H1 (cell line): ENCODE results near the gene TBC1D2B. TPM values are rescaled to one million over a fixed set of nuclear protein-coding genes. Genes with fewer than 3 reads are reported as not detected.

ENCODE experiments used
- CTCF ChIA-PET: fragments of 300-600 bp; sonication (Branson Sonifier 250); formaldehyde crosslinking; loops from one replicate; lab custom pipeline; 2021; ENCODE audit not compliant: partially characterized antibody; lab: Charles Lee
- POLR2A ChIA-PET: fragments of 300-600 bp; sonication (Branson Sonifier 250); formaldehyde crosslinking; loops from one replicate; lab custom pipeline; 2021; ENCODE audit warnings: inconsistent platforms; ENCODE audit not compliant: partially characterized antibody; lab: Charles Lee
- DNase-seq, 2 experiments: peaks; one replicate each; pipeline versions ENCODE4 v3.0.0 to v3.0.0-alpha.2; 2010 to 2022; ENCODE audit warnings: low spot score in 2 of 2, low read depth in 1 of 2, mixed read lengths in 1 of 2
- FAIRE-seq: peaks from 2 replicates; lab custom pipeline; 2011; peaks lifted over from hg19 to GRCh38; lab: Jason Lieb, UNC
- H2AFZ ChIP-seq: 2 replicates; pipeline ENCODE4 v1.8.1; 2012; ENCODE audit warnings: low read length, inconsistent platforms
- H2AK5ac ChIP-seq: 2 replicates; pipeline ENCODE4 v1.6.1; 2013; ENCODE audit warnings: low read depth, low read length
- H2BK120ac ChIP-seq: replicated peaks from 2 replicates; pipeline ENCODE3; 2013; ENCODE audit warnings: low read depth, low read length, inconsistent platforms
- H2BK12ac ChIP-seq: 2 replicates; pipeline ENCODE4 v1.6.1; 2013; ENCODE audit warnings: low read depth, low read length
- H2BK15ac ChIP-seq: 2 replicates; pipeline ENCODE4 v1.6.1; 2013; ENCODE audit warnings: low read length
- H2BK20ac ChIP-seq: 2 replicates; pipeline ENCODE4 v1.6.1; 2013; ENCODE audit warnings: low read length
- H2BK5ac ChIP-seq: 2 replicates; pipeline ENCODE4 v1.6.1; 2013; ENCODE audit warnings: low read depth, low read length
- H3K14ac ChIP-seq: 2 replicates; pipeline ENCODE4 v1.6.1; 2013; ENCODE audit warnings: inconsistent platforms; ENCODE audit not compliant: insufficient read length
- H3K18ac ChIP-seq: 2 replicates; pipeline ENCODE4 v1.6.1; 2013; ENCODE audit warnings: low read length; ENCODE audit errors: extremely low read depth
- H3K23ac ChIP-seq: 2 replicates; pipeline ENCODE4 v1.6.1; 2013; ENCODE audit warnings: inconsistent platforms; ENCODE audit not compliant: insufficient read length
- H3K23me2 ChIP-seq: 2 replicates; pipeline ENCODE4 v1.6.1; 2013; ENCODE audit warnings: low read depth, low read length
- H3K27ac ChIP-seq: 2 replicates; pipeline ENCODE4 v1.6.1; 2011; ENCODE audit warnings: low read depth, low read length, inconsistent platforms
- H3K27me3 ChIP-seq, 4 experiments: replicated peaks in 1 of 4; 1 replicate in 1 of 4; 2 replicates in 3 of 4; pipeline versions ENCODE4 v1.6.1 to v1.8.1; 2011 to 2013; ENCODE audit warnings: low read length in 3 of 4, mild to moderate bottlenecking in 3 of 4, inconsistent platforms in 2 of 4, mixed read lengths in 2 of 4, moderate library complexity in 1 of 4; ENCODE audit not compliant: control insufficient read depth in 3 of 4, insufficient read depth in 3 of 4; ENCODE audit errors: extremely low read depth in 1 of 4
- H3K36me3 ChIP-seq, 4 experiments: 2 replicates each; pipeline versions ENCODE4 v1.6.1 to v1.8.1; 2011 to 2013; ENCODE audit warnings: mild to moderate bottlenecking in 4 of 4, low read length in 3 of 4, moderate library complexity in 2 of 4, control low read depth in 1 of 4, inconsistent platforms in 1 of 4; ENCODE audit not compliant: insufficient read depth in 4 of 4, control insufficient read depth in 2 of 4
- H3K4ac ChIP-seq: replicated peaks from 2 replicates; pipeline ENCODE3; 2013; ENCODE audit warnings: low read length, low read depth, mixed read lengths, inconsistent platforms; ENCODE audit not compliant: insufficient read length
- H3K4me1 ChIP-seq, 4 experiments: replicated peaks in 1 of 4; 1 replicate in 1 of 4; 2 replicates in 3 of 4; pipeline versions ENCODE4 v1.6.1 to v1.8.1; 2011 to 2013; ENCODE audit warnings: low read length in 3 of 4, inconsistent platforms in 2 of 4, mixed read lengths in 1 of 4; ENCODE audit not compliant: insufficient read depth in 4 of 4, control insufficient read depth in 3 of 4
- H3K4me2 ChIP-seq, 2 experiments: 2 replicates each; pipeline versions ENCODE4 v1.6.1 to v1.8.1; 2011 to 2013; ENCODE audit warnings: low read depth in 2 of 2, low read length in 2 of 2, control low read depth in 1 of 2, inconsistent platforms in 1 of 2, mild to moderate bottlenecking in 1 of 2; ENCODE audit not compliant: insufficient read depth in 1 of 2
- H3K4me3 ChIP-seq, 4 experiments: fragments of 200-600, 300-600 bp in 1 of 4; sonication (generic), shearing (Covaris generic), sonication (Bioruptor Twin) in 1 of 4; 2 replicates each; pipeline versions ENCODE4 v1.5.1 to v1.8.1; 2011 to 2016; ENCODE audit warnings: low read length in 4 of 4, low read depth in 3 of 4, control low read depth in 2 of 4, inconsistent platforms in 2 of 4, mild to moderate bottlenecking in 2 of 4, mixed read lengths in 1 of 4, moderate library complexity in 1 of 4; ENCODE audit not compliant: insufficient read depth in 2 of 4; ENCODE audit errors: extremely low read depth in 1 of 4
- H3K56ac ChIP-seq: replicated peaks from 2 replicates; pipeline ENCODE3; 2013; ENCODE audit warnings: low read depth, mild to moderate bottlenecking, mixed read lengths, low read length, inconsistent platforms; ENCODE audit not compliant: insufficient read length
- H3K79me1 ChIP-seq: 2 replicates; pipeline ENCODE4 v1.6.1; 2013; ENCODE audit warnings: low read depth, low read length, control low read depth
- H3K79me2 ChIP-seq, 2 experiments: 2 replicates each; pipeline versions ENCODE4 v1.6.1 to v1.8.1; 2012 to 2013; ENCODE audit warnings: low read length in 2 of 2, mild to moderate bottlenecking in 2 of 2, inconsistent platforms in 1 of 2; ENCODE audit not compliant: insufficient read depth in 2 of 2, control insufficient read depth in 1 of 2
- H3K9ac ChIP-seq, 4 experiments: replicated peaks in 1 of 4; 1 replicate in 1 of 4; 2 replicates in 3 of 4; pipeline versions ENCODE4 v1.6.1 to v1.8.1; 2011 to 2013; ENCODE audit warnings: low read depth in 3 of 4, low read length in 3 of 4, control low read depth in 2 of 4, mild to moderate bottlenecking in 2 of 4, moderate library complexity in 2 of 4, inconsistent platforms in 1 of 4; ENCODE audit errors: extremely low read depth in 1 of 4
- H3K9me3 ChIP-seq, 2 experiments: 2 replicates each; pipeline versions ENCODE4 v1.6.1 to v1.8.1; 2012 to 2013; ENCODE audit warnings: mild to moderate bottlenecking in 2 of 2, moderate library complexity in 2 of 2, control low read depth in 1 of 2, inconsistent platforms in 1 of 2, low read depth in 1 of 2, low read length in 1 of 2, mixed read lengths in 1 of 2; ENCODE audit not compliant: insufficient read depth in 2 of 2
- H4K20me1 ChIP-seq, 2 experiments: replicated peaks in 1 of 2; 2 replicates each; pipeline versions ENCODE3 to v1.8.1; 2011 to 2013; ENCODE audit warnings: inconsistent platforms in 2 of 2, low read length in 2 of 2, mild to moderate bottlenecking in 1 of 2; ENCODE audit not compliant: insufficient read depth in 2 of 2, control insufficient read depth in 1 of 2
- H4K5ac ChIP-seq: 2 replicates; pipeline ENCODE4 v1.6.1; 2013; ENCODE audit warnings: low read length, low read depth, mixed read lengths, inconsistent platforms; ENCODE audit not compliant: insufficient read length
- H4K8ac ChIP-seq: 2 replicates; pipeline ENCODE4 v1.8.0; 2013; ENCODE audit warnings: mild to moderate bottlenecking, moderate library complexity, low read length, inconsistent platforms; ENCODE audit not compliant: insufficient read depth; ENCODE audit errors: extremely low read depth
- H4K91ac ChIP-seq: replicated peaks from 2 replicates; pipeline ENCODE3; 2013; ENCODE audit warnings: low read length, mixed read lengths, inconsistent platforms; ENCODE audit not compliant: insufficient read length
- CTCF ChIP-seq, 3 experiments: IDR thresholded peaks; 1 replicate in 2 of 3; 2 replicates in 1 of 3; pipeline versions ENCODE4 v1.5.1 to v1.6.1; 2011; ENCODE audit warnings: low read length in 3 of 3, mild to moderate bottlenecking in 3 of 3, inconsistent platforms in 2 of 3, low read depth in 1 of 3, moderate library complexity in 1 of 3; ENCODE audit not compliant: insufficient read depth in 1 of 3; ENCODE audit errors: control extremely low read depth in 1 of 3
- FOSL1 ChIP-seq: IDR thresholded peaks from 2 replicates; pipeline ENCODE4 v1.6.1; 2011; ENCODE audit warnings: mild to moderate bottlenecking, low read depth, low read length, moderate library complexity; ENCODE audit not compliant: insufficient read depth
- GABPA ChIP-seq: IDR thresholded peaks from 2 replicates; pipeline ENCODE4 v1.6.1; 2011; ENCODE audit warnings: mild to moderate bottlenecking, low read length, moderate library complexity, borderline replicate concordance; ENCODE audit not compliant: insufficient read depth
- KDM1A ChIP-seq: fragments of 200-600, 300-600 bp; sonication (generic); IDR thresholded peaks from 2 replicates; pipeline ENCODE4 v1.7.1; 2016; ENCODE audit warnings: mild to moderate bottlenecking, low read length, borderline replicate concordance
- PHF8 ChIP-seq: fragments of 200-600 bp; sonication (generic); conservative IDR thresholded peaks from 2 replicates; pipeline ENCODE4 v1.7.1; 2012; ENCODE audit warnings: low read depth, mild to moderate bottlenecking, inconsistent platforms, low read length, moderate library complexity
- POLR2A ChIP-seq, 2 experiments: IDR thresholded peaks; 1 replicate in 1 of 2; 2 replicates in 1 of 2; pipeline ENCODE4 v1.6.1; 2011; ENCODE audit warnings: low read depth in 2 of 2, low read length in 2 of 2, mild to moderate bottlenecking in 2 of 2; ENCODE audit errors: control extremely low read depth in 1 of 2
- RBBP5 ChIP-seq: IDR thresholded peaks from 2 replicates; pipeline ENCODE4 v1.7.1; 2012; ENCODE audit warnings: low read depth, mild to moderate bottlenecking, inconsistent platforms, low read length, moderate library complexity, borderline replicate concordance
- SP2 ChIP-seq: IDR thresholded peaks from 2 replicates; pipeline ENCODE4 v1.6.1; 2012; ENCODE audit warnings: mild to moderate bottlenecking, low read length, inconsistent platforms
- TAF1 ChIP-seq: IDR thresholded peaks from 2 replicates; pipeline ENCODE4 v1.6.1; 2011; ENCODE audit warnings: mild to moderate bottlenecking, low read depth, low read length
- TEAD4 ChIP-seq: IDR thresholded peaks from 2 replicates; pipeline ENCODE4 v1.6.1; 2012; ENCODE audit warnings: low read depth, low read length, inconsistent platforms, mixed read lengths
- WGBS, 2 experiments: shearing (Covaris generic) in 1 of 2; methylation state at CpG; one replicate each; pipeline versions ENCODE4 v1.1.6 to v1.1.7; 2013 to 2015; ENCODE audit warnings: low lambda C conversion rate in 2 of 2, mixed read lengths in 2 of 2, inconsistent platforms in 1 of 2, low coverage in 1 of 2, missing lambda C conversion rate in 1 of 2; ENCODE audit not compliant: insufficient replicate concordance in 2 of 2, insufficient coverage in 1 of 2, insufficient read length in 1 of 2; ENCODE audit errors: extremely low coverage in 1 of 2, missing lambda C conversion rate in 1 of 2; 5-methylcytosine and 5-hydroxymethylcytosine counted together
- polyA plus RNA-seq, 7 experiments: library from polyadenylated mRNA; depleted of rRNA in 3 of 7; stranded (reverse) in 5 of 7; unstranded in 2 of 7; fragments of >200 nt in 5 of 7; fragments of 200-250 nt in 2 of 7; gene quantifications; 1 replicate in 5 of 7; 2 replicates in 1 of 7; 4 replicates in 1 of 7; pipeline versions ENCODE4 v1.2.1 to v1.2.3, GENCODE V29; 2011 to 2013; ENCODE audit warnings: missing spikeins in 2 of 7, mixed read lengths in 2 of 7
- total RNA-seq: library from RNA; stranded (reverse); fragmentation: NEBNext Ultra II Directional; extraction: Animal tissue kit (Norgen Biotek cat#: 25700); gene quantifications from 2 replicates; pipeline ENCODE4 v1.2.1, GENCODE V29; 2021

TBC1D2B gene
- total and polyA plus RNA-seq, 2 of the 8 experiments (the other 6 are each of a cell fraction or from before 2014, with no cell fraction given) = 11.9 to 19.5 TPM

- Histone ChIP-seq H3K4me2 (no peak overlapping the region), H3K4me1 (no peaks in the 10 kb centered on the region), H3K23ac (no peak overlapping the region), H3K79me2 (no peaks in the 10 kb centered on the region), H3K4me3 (no peak overlapping the region), H3K56ac (no peak overlapping the region), H2BK20ac (no peak overlapping the region), H3K9ac (no peak overlapping the region), H3K79me1 (no peaks in the 10 kb centered on the region), H3K9me3 (no peaks in the 10 kb centered on the region), H4K5ac (no peak overlapping the region), H4K8ac (no peak overlapping the region), H2BK5ac (no peak overlapping the region), H4K20me1 (peaks cover 1 to 5% of the 10 kb centered on the region in 2 experiments), H2AK5ac (no peak overlapping the region), H2BK12ac (no peak overlapping the region), H3K4ac (no peak overlapping the region), H4K91ac (no peak overlapping the region), H3K14ac (no peak overlapping the region), H3K27me3 (no peaks in the 10 kb centered on the region), H3K36me3 (peaks cover 0 to 14% (median 0%) of the 10 kb centered on the region in 4 experiments; a peak in 3 of 8 replicates), H3K23me2 (no peaks in the 10 kb centered on the region), H3K27ac (no peak overlapping the region), H3K18ac (no peak overlapping the region), H2AFZ (no peak overlapping the region), H2BK120ac (no peak overlapping the region), H2BK15ac (no peak overlapping the region)
- ChIA-PET POLR2A (interaction anchor here (0.7 to 1.7 kb wide), 2 partner anchors 13 to 836 kb away, joined by 3 to 4 read pairs; no protein-coding TSS in a partner anchor), CTCF (interaction anchor here (0.8 to 2.4 kb wide), 6 partner anchors 12 to 77 kb away, joined by 3 to 13 read pairs (median 4); no protein-coding TSS in a partner anchor)
- 93% methylated on average over 11 of the region's 11 CpGs; no CpG with 5 or more reads in 1 of the 2 experiments for WGBS, 2 experiments
- no peak for DNase-seq
- FAIRE-seq = no peak
- TF ChIP-seq GABPA = no peak
- TF ChIP-seq FOSL1 = no peak
- no peak for TF ChIP-seq TEAD4
- no peak for TF ChIP-seq SP2
- no peak for TF ChIP-seq TAF1
- TF ChIP-seq RBBP5 = no peak
- no peak for TF ChIP-seq PHF8
- no peak for TF ChIP-seq CTCF (IDR thresholded peaks at IDR 0.05; ENCODE audit: control extremely low read depth in 1 of 3, insufficient read depth in 1 of 3, low read depth in 1 of 3, low read length in 3 of 3)
- TF ChIP-seq POLR2A (IDR thresholded peaks at IDR 0.05; ENCODE audit: control extremely low read depth in 1 of 2, low read depth in 2 of 2, low read length in 2 of 2) = no peak
- no peak for TF ChIP-seq KDM1A
These were observed 58.4 kb downstream of the TBC1D2B start for GRCh38 chr15:78018946-78019644.
